GM04503 (cell line): ENCODE results near the gene CARHSP1.
"Not testable (repeated sequence)": the region's sequence is repeated elsewhere in the genome, so short reads cannot be mapped to it uniquely, and the experiment has no call there.

Source experiments
- DNase-seq: peaks from one replicate; pipeline ENCODE4 v3.0.0-alpha.2; 2012; ENCODE audit warnings: low read depth

The CARHSP1 gene

GRCh38 chr16:8872071-8872470 lies 3.3 kb upstream of the CARHSP1 start:
- DNase-seq = no peak

- not testable (repeated sequence) for DNase-seq
Measured at GRCh38 chr16:8869988-8870241, 1.1 kb upstream of the CARHSP1 start.

- DNase-seq = no peak
Measured at GRCh38 chr16:8869212-8869987, 594 bp upstream of the CARHSP1 start.

- DNase-seq = no peak
Measured at GRCh38 chr16:8867932-8868415, 832 bp downstream of the CARHSP1 start.

GRCh38 chr16:8867216-8867931 lies 1.4 kb downstream of the CARHSP1 start:
- DNase-seq = no peak

- DNase-seq = no peak
Measured at GRCh38 chr16:8866884-8867215, 2.0 kb downstream of the CARHSP1 start.

GRCh38 chr16:8866118-8866883 lies 2.5 kb downstream of the CARHSP1 start:
- no peak for DNase-seq

- DNase-seq = no peak
Measured at GRCh38 chr16:8865145-8865882, 3.5 kb downstream of the CARHSP1 start.

- no peak for DNase-seq
Measured at GRCh38 chr16:8864480-8865110, 4.2 kb downstream of the CARHSP1 start.

- DNase-seq = no peak
Measured at GRCh38 chr16:8863594-8864424, 5.0 kb downstream of the CARHSP1 start.

GRCh38 chr16:8862309-8863130 lies 6.3 kb downstream of the CARHSP1 start:
- no peak for DNase-seq

GRCh38 chr16:8861563-8862308 lies 7.1 kb downstream of the CARHSP1 start:
- no peak for DNase-seq

- DNase-seq = no peak
Measured at GRCh38 chr16:8859913-8860881, 8.6 kb downstream of the CARHSP1 start.

GRCh38 chr16:8858994-8859912 lies 9.6 kb downstream of the CARHSP1 start:
- no peak for DNase-seq

GRCh38 chr16:8855972-8856371 lies 12.8 kb downstream of the CARHSP1 start:
- no peak for DNase-seq

- DNase-seq = no peak
Measured at GRCh38 chr16:8855051-8855786, 13.6 kb downstream of the CARHSP1 start.
